Brain microvascular endothelial cell (primary cell): ENCODE data around the gene MCTS1.

ENCODE experiments used
- DNase-seq: peaks from one replicate; pipeline ENCODE4 v3.0.0-alpha.2; 2020
- H3K27ac ChIP-seq: fragments of 250-450 bp; sonication (Bioruptor Pico); 2 replicates; pipeline ENCODE4 v1.5.1; 2020; ENCODE audit warnings: mild to moderate bottlenecking, moderate library complexity
- H3K27me3 ChIP-seq: fragments of 250-450 bp; sonication (Bioruptor Pico); replicated peaks from 2 replicates; pipeline ENCODE4 v1.5.1; 2020; ENCODE audit warnings: mild to moderate bottlenecking
- H3K36me3 ChIP-seq: fragments of 250-450 bp; sonication (Bioruptor Pico); replicated peaks from 2 replicates; pipeline ENCODE4 v1.5.1; 2020; ENCODE audit warnings: mild to moderate bottlenecking
- H3K4me3 ChIP-seq: 2 replicates; pipeline ENCODE4 v1.5.1; 2011; ENCODE audit warnings: low read depth, mild to moderate bottlenecking, control low read depth, low read length, moderate library complexity
- CTCF ChIP-seq: IDR thresholded peaks from 2 replicates; pipeline ENCODE4 v1.5.1; 2011; ENCODE audit warnings: low read depth, mild to moderate bottlenecking, moderate library complexity, low read length, control low read depth, inconsistent platforms; ENCODE audit errors: missing control alignments
- in situ Hi-C: cut with HindIII; loops from 2 replicates; pipeline ENCODE4 v1.10.0; 2017; ENCODE audit warnings: low sequenced_read_pairs, low pct_ligation_motif_present

MCTS1 gene

GRCh38 chrX:120603707-120604360 lies at the start of gene MCTS1:
TSS of gene MCTS1 (plus strand) at chrX:120604101. CDS start at chrX:120604237, 136 bp downstream.
- Histone ChIP-seq H3K27ac (peak within 1 kb of the TSS; percentile 86), H3K36me3 (no peaks in the 10 kb centered on the region), H3K4me3 (peak within 1 kb of the TSS; percentile 69), H3K27me3 (no peaks in the 10 kb centered on the region)
- no peak for TF ChIP-seq CTCF
- peak; percentile 95 for DNase-seq
- in situ Hi-C loops, result no loop called here

- DNase-seq, result no peak
- no peak for TF ChIP-seq CTCF
- Histone ChIP-seq H3K27ac (no peak overlapping the region), H3K4me3 (no peak overlapping the region), H3K36me3 (peaks cover 8% of the 10 kb centered on the region), H3K27me3 (no peaks in the 10 kb centered on the region)
- in situ Hi-C loops, result no loop called here
These were observed 47.6 kb upstream of the MCTS1 start for GRCh38 chrX:120556251-120556650.

GRCh38 chrX:120559804-120560203 lies 44.1 kb upstream of the MCTS1 start:
- peak overlapping the region; percentile 98 for H3K27ac ChIP-seq
- peaks cover 8% of the 10 kb centered on the region for H3K36me3 ChIP-seq
- H3K4me3 ChIP-seq, result peak overlapping the region; percentile 70
- no peak for TF ChIP-seq CTCF
- in situ Hi-C loops, result no loop called here
- no peak for DNase-seq
- H3K27me3 ChIP-seq, result no peaks in the 10 kb centered on the region

GRCh38 chrX:120560405-120560841 lies 43.5 kb upstream of the MCTS1 start:
- peak overlapping the region; percentile 70 for H3K4me3 ChIP-seq
- in situ Hi-C loops, result no loop called here
- DNase-seq, result peak; percentile 34
- peaks cover 6% of the 10 kb centered on the region for H3K36me3 ChIP-seq
- no peaks in the 10 kb centered on the region for H3K27me3 ChIP-seq
- TF ChIP-seq CTCF, result no peak
- H3K27ac ChIP-seq, result peak overlapping the region; percentile 98

- peak; percentile 94 for DNase-seq
- Histone ChIP-seq H3K4me3 (peak within 1 kb of the TSS; percentile 70), H3K27ac (peak within 1 kb of the TSS; percentile 98), H3K36me3 (peaks cover 4% of the 10 kb centered on the region), H3K27me3 (no peaks in the 10 kb centered on the region)
- no peak for TF ChIP-seq CTCF
- in situ Hi-C loops, result no loop called here
These were observed 42.9 kb upstream of the MCTS1 start, which contains the start of gene CUL4B for GRCh38 chrX:120560842-120561633. TSS of gene CUL4B (minus strand) at chrX:120560962. CDS start at chrX:120560638, 324 bp downstream.
